ENCODE results near the gene RORB.

The RORB gene

DNA sequence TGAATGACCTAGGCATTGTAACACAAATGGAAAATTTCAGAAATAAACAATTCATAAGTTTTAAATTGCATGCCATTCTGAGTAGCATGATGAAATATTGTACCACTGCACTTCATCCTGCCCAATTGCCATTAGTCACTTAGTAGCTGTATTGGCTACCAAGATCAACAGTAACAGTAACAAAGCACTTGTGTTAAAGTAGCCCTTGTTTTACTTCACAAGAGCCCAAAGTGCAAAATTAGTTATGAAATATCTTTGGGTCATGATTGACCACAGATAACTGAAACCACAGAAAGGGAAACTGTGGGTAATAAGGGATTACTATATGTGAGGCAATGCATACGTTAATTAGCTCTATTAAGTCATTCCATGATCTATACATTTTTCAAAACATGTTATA lies 33.3 kb upstream of the RORB start:
- TF ChIP-seq TCF12 (IDR thresholded peaks at IDR 0.05; ENCODE audit: low read depth) (no peak), RAD21 (IDR thresholded peaks at IDR 0.05; ENCODE audit: low read depth) (no peak), ZBTB7A (IDR thresholded peaks at IDR 0.05; ENCODE audit: low read depth) (no peak), EGR1 (IDR thresholded peaks at IDR 0.05) (no peak), NFIC (IDR thresholded peaks at IDR 0.05) (no peak), TAF1 (IDR thresholded peaks at IDR 0.05; ENCODE audit: low read depth) (no peak), CEBPB (IDR thresholded peaks at IDR 0.05) (no peak), FOXM1 (IDR thresholded peaks at IDR 0.05; ENCODE audit: borderline replicate concordance, low read depth) (no peak), EP300 (IDR thresholded peaks at IDR 0.05; ENCODE audit: borderline replicate concordance) (no peak), TEAD4 (IDR thresholded peaks at IDR 0.05) (no peak), YY1 (IDR thresholded peaks at IDR 0.05; ENCODE audit: low read depth) (no peak)
- TF ChIP-seq, protein P1, sequence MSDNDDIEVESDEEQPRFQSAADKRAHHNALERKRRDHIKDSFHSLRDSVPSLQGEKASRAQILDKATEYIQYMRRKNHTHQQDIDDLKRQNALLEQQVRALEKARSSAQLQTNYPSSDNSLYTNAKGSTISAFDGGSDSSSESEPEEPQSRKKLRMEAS (IDR thresholded peaks at IDR 0.05), result no peak
- TF ChIP-seq, protein P2, sequence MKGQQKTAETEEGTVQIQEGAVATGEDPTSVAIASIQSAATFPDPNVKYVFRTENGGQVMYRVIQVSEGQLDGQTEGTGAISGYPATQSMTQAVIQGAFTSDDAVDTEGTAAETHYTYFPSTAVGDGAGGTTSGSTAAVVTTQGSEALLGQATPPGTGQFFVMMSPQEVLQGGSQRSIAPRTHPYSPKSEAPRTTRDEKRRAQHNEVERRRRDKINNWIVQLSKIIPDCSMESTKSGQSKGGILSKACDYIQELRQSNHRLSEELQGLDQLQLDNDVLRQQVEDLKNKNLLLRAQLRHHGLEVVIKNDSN (IDR thresholded peaks at IDR 0.05), result no peak

DNA sequence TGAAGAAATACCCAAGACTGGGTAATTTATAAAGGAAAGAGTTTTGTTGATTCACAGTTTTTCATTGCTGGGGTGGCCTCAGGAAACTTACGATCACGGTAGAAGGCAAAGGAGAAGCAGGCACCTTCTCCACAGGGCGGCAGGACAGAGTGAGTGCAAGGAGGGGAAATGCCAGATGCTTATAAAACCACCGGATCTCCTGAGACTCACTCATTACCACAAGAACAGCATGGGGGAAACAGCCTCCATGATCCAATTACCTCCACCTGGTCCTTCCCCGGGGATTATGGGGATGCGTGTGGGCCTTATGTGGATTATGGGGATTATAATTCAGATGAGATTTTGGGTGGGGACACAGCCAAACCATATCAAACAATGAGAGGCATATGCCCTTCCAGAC lies 18.5 kb upstream of the RORB start:
- TF ChIP-seq CEBPB (IDR thresholded peaks at IDR 0.05) (no peak), REST (IDR thresholded peaks at IDR 0.05; ENCODE audit: low read depth) (no peak), EP300 (IDR thresholded peaks at IDR 0.05; ENCODE audit: borderline replicate concordance) (no peak), FOXM1 (IDR thresholded peaks at IDR 0.05; ENCODE audit: borderline replicate concordance, low read depth) (no peak), TAF1 (IDR thresholded peaks at IDR 0.05; ENCODE audit: low read depth) (no peak), TCF12 (IDR thresholded peaks at IDR 0.05; ENCODE audit: low read depth) (no peak), NFIC (IDR thresholded peaks at IDR 0.05) (no peak), ZBTB7A (IDR thresholded peaks at IDR 0.05; ENCODE audit: low read depth) (no peak), CREB1 (IDR thresholded peaks at IDR 0.05; ENCODE audit: low read depth) (no peak), TEAD4 (IDR thresholded peaks at IDR 0.05) (no peak), EGR1 (IDR thresholded peaks at IDR 0.05) (no peak), YY1 (IDR thresholded peaks at IDR 0.05; ENCODE audit: low read depth) (no peak), RAD21 (IDR thresholded peaks at IDR 0.05; ENCODE audit: low read depth) (no peak)
- TF ChIP-seq, protein P2 (IDR thresholded peaks at IDR 0.05), result no peak
- TF ChIP-seq, protein P1 (IDR thresholded peaks at IDR 0.05), result no peak

GRCh38 chr9:74479711-74480110 lies 17.4 kb upstream of the RORB start:
- no peak for TF ChIP-seq FOXM1 (IDR thresholded peaks at IDR 0.05; ENCODE audit: borderline replicate concordance, low read depth)
- no peak for TF ChIP-seq ZBTB7A (IDR thresholded peaks at IDR 0.05; ENCODE audit: low read depth)
- TF ChIP-seq, protein P2 (IDR thresholded peaks at IDR 0.05), result no peak
- no peak for TF ChIP-seq RAD21 (IDR thresholded peaks at IDR 0.05; ENCODE audit: low read depth)
- TF ChIP-seq TEAD4 (IDR thresholded peaks at IDR 0.05), result no peak
- TF ChIP-seq CEBPB (IDR thresholded peaks at IDR 0.05), result no peak
- no peak for TF ChIP-seq CREB1 (IDR thresholded peaks at IDR 0.05; ENCODE audit: low read depth)
- TF ChIP-seq YY1 (IDR thresholded peaks at IDR 0.05; ENCODE audit: low read depth), result no peak
- TF ChIP-seq TCF12 (IDR thresholded peaks at IDR 0.05; ENCODE audit: low read depth), result no peak
- TF ChIP-seq TAF1 (IDR thresholded peaks at IDR 0.05; ENCODE audit: low read depth), result no peak
- TF ChIP-seq, protein P1 (IDR thresholded peaks at IDR 0.05), result no peak
- TF ChIP-seq EGR1 (IDR thresholded peaks at IDR 0.05), result no peak
- no peak for TF ChIP-seq NFIC (IDR thresholded peaks at IDR 0.05)
- no peak for TF ChIP-seq REST (IDR thresholded peaks at IDR 0.05; ENCODE audit: low read depth)
- TF ChIP-seq EP300 (IDR thresholded peaks at IDR 0.05; ENCODE audit: borderline replicate concordance), result no peak

- TF ChIP-seq TAF1 (IDR thresholded peaks at IDR 0.05; ENCODE audit: low read depth), result no peak
- no peak for TF ChIP-seq NFIC (IDR thresholded peaks at IDR 0.05)
- TF ChIP-seq, protein P1 (IDR thresholded peaks at IDR 0.05), result no peak
- no peak for TF ChIP-seq CEBPB (IDR thresholded peaks at IDR 0.05)
Measured at GRCh38 chr9:74487395-74487794, 9.7 kb upstream of the RORB start.

DNA sequence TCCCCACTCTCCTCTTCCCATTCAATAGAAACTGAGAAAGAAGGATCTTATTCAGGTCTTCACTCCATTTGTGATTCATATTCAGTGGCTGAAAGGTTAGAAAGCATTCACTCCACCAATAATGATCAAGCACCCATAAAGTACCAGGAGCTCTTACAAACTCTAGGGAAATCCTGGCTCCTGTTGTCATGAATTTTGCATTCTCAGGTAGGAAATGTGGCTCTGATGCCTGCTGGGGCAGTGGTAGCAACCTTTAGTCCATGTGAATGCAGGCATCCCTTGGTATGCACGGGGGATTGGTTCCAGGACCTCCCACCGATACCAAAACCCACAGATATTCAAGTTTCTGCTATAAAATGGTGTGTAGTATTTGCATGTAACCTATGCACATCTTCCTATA lies 3.6 kb upstream of the RORB start:
- TF ChIP-seq FOXM1 (IDR thresholded peaks at IDR 0.05; ENCODE audit: borderline replicate concordance, low read depth), result no peak
- TF ChIP-seq REST (IDR thresholded peaks at IDR 0.05; ENCODE audit: low read depth), result no peak
- no peak for TF ChIP-seq EGR1 (IDR thresholded peaks at IDR 0.05)
- TF ChIP-seq CEBPB (IDR thresholded peaks at IDR 0.05), result no peak
- no peak for TF ChIP-seq YY1 (IDR thresholded peaks at IDR 0.05; ENCODE audit: low read depth)
- TF ChIP-seq CREB1 (IDR thresholded peaks at IDR 0.05; ENCODE audit: low read depth), result no peak
- TF ChIP-seq RAD21 (IDR thresholded peaks at IDR 0.05; ENCODE audit: low read depth), result no peak
- TF ChIP-seq TCF12 (IDR thresholded peaks at IDR 0.05; ENCODE audit: low read depth), result no peak
- TF ChIP-seq ZBTB7A (IDR thresholded peaks at IDR 0.05; ENCODE audit: low read depth), result no peak
- TF ChIP-seq EP300 (IDR thresholded peaks at IDR 0.05; ENCODE audit: borderline replicate concordance), result no peak
- TF ChIP-seq, protein P1 (IDR thresholded peaks at IDR 0.05), result no peak
- TF ChIP-seq NFIC (IDR thresholded peaks at IDR 0.05), result no peak
- no peak for TF ChIP-seq TAF1 (IDR thresholded peaks at IDR 0.05; ENCODE audit: low read depth)
- TF ChIP-seq, protein P2 (IDR thresholded peaks at IDR 0.05), result no peak

All from Ishikawa (cell line).